IMR-90 (cell line): ENCODE measurements around the gene FOXC1. TPM values are rescaled to one million over a fixed set of nuclear protein-coding genes. Genes with fewer than 3 reads are reported as not detected.

ENCODE experiments used
- ATAC-seq: fragments of 200-7000 bp; cut with Tn5 transposase; 2 replicates; pipeline ENCODE4 v1.9.1; 2020; ENCODE audit warnings: low read depth, mild to moderate bottlenecking, moderate library complexity
- BruUV-seq: library from RNA; stranded (reverse); fragments of 400-500 nt; replicated peaks from 2 replicates; lab custom pipeline; 2021; lab: Mats Ljungman, UMichigan
- CTCF ChIA-PET: fragments of 300-600 bp; formaldehyde crosslinking; extraction: SDS; loops from one replicate; lab custom pipeline; 2021; ENCODE audit warnings: antibody characterized with exemption; lab: Yijun Ruan, JAX
- POLR2A ChIA-PET: fragments of 300-600 bp; sonication (Branson Sonifier 250); formaldehyde crosslinking; loops from one replicate; lab custom pipeline; 2022; ENCODE audit warnings: antibody characterized with exemption; ENCODE audit not compliant: unreplicated experiment; lab: Charles Lee
- DNase-seq: peaks from one replicate; pipeline ENCODE4 v3.0.0; 2013
- H2AFZ ChIP-seq: replicated peaks from 2 replicates; pipeline ENCODE3; 2013; ENCODE audit warnings: low read length, mild to moderate bottlenecking; ENCODE audit not compliant: poor library complexity
- H2AK5ac ChIP-seq: 2 replicates; pipeline ENCODE4 v1.6.1; 2013; ENCODE audit warnings: low read depth, low read length, inconsistent platforms
- H2AK9ac ChIP-seq: replicated peaks from 2 replicates; pipeline ENCODE3; 2013; ENCODE audit warnings: mild to moderate bottlenecking, low read depth, low read length, moderate library complexity; ENCODE audit not compliant: poor library complexity
- H2BK120ac ChIP-seq: 2 replicates; pipeline ENCODE4 v1.6.1; 2013; ENCODE audit warnings: low read depth, low read length, inconsistent platforms
- H2BK15ac ChIP-seq: 3 replicates; pipeline ENCODE4 v1.6.1; 2013; ENCODE audit warnings: low read depth, low read length, inconsistent platforms
- H2BK20ac ChIP-seq: 2 replicates; pipeline ENCODE4 v1.6.1; 2013; ENCODE audit warnings: low read depth, mild to moderate bottlenecking, inconsistent platforms, low read length, moderate library complexity
- H2BK5ac ChIP-seq: 2 replicates; pipeline ENCODE4 v1.6.1; 2013; ENCODE audit warnings: mild to moderate bottlenecking, low read depth, low read length, inconsistent platforms; ENCODE audit not compliant: poor library complexity, severe bottlenecking
- H3K14ac ChIP-seq: replicated peaks from 2 replicates; pipeline ENCODE4 v1.6.1; 2013; ENCODE audit warnings: low read depth, low read length, inconsistent platforms
- H3K18ac ChIP-seq: 2 replicates; pipeline ENCODE4 v1.6.1; 2013; ENCODE audit warnings: low read depth, low read length, control low read depth
- H3K23ac ChIP-seq: 2 replicates; pipeline ENCODE4 v1.6.1; 2013; ENCODE audit warnings: low read depth, low read length, inconsistent platforms
- H3K27ac ChIP-seq: 2 replicates; pipeline ENCODE4 v1.5.1; 2013; ENCODE audit warnings: mild to moderate bottlenecking, control low read depth, low read length; ENCODE audit not compliant: insufficient read depth
- H3K27me3 ChIP-seq: 2 replicates; pipeline ENCODE4 v1.6.1; 2013; ENCODE audit warnings: low read length; ENCODE audit not compliant: control insufficient read depth, insufficient read depth
- H3K36me3 ChIP-seq: 2 replicates; pipeline ENCODE4 v1.6.1; 2013; ENCODE audit warnings: low read length, mixed read lengths; ENCODE audit not compliant: control insufficient read depth, insufficient read depth
- H3K4ac ChIP-seq: 2 replicates; pipeline ENCODE4 v1.6.1; 2013; ENCODE audit warnings: low read depth, low read length, inconsistent platforms
- H3K4me1 ChIP-seq: 2 replicates; pipeline ENCODE4 v1.6.1; 2013; ENCODE audit warnings: low read length, mixed read lengths; ENCODE audit not compliant: control insufficient read depth, insufficient read depth
- H3K4me2 ChIP-seq: 2 replicates; pipeline ENCODE4 v1.6.1; 2013; ENCODE audit warnings: low read depth, mild to moderate bottlenecking, control low read depth, low read length, moderate library complexity
- H3K4me3 ChIP-seq: 2 replicates; pipeline ENCODE4 v1.5.1; 2013; ENCODE audit warnings: low read depth, mild to moderate bottlenecking, control low read depth, low read length, moderate library complexity; ENCODE audit not compliant: insufficient read depth
- H3K56ac ChIP-seq: 2 replicates; pipeline ENCODE4 v1.6.1; 2013; ENCODE audit warnings: low read length, inconsistent platforms; ENCODE audit not compliant: insufficient read depth; ENCODE audit errors: extremely low read depth
- H3K79me1 ChIP-seq, 2 experiments: 2 replicates each; pipeline ENCODE4 v1.6.1; 2013; ENCODE audit warnings: low read length in 2 of 2, inconsistent platforms in 1 of 2, low read depth in 1 of 2
- H3K9ac ChIP-seq: 2 replicates; pipeline ENCODE4 v1.6.1; 2013; ENCODE audit warnings: low read depth, low read length, control low read depth
- H3K9me1 ChIP-seq: 2 replicates; pipeline ENCODE4 v1.6.1; 2013; ENCODE audit warnings: low read length, inconsistent platforms; ENCODE audit not compliant: insufficient read depth
- H3K9me3 ChIP-seq: 2 replicates; pipeline ENCODE4 v1.6.1; 2013; ENCODE audit warnings: low read length; ENCODE audit not compliant: control insufficient read depth, insufficient read depth
- H4K20me1 ChIP-seq: 2 replicates; pipeline ENCODE4 v1.6.1; 2013; ENCODE audit warnings: low read length, inconsistent platforms; ENCODE audit not compliant: insufficient read depth
- H4K5ac ChIP-seq: 2 replicates; pipeline ENCODE4 v1.6.1; 2013; ENCODE audit warnings: mild to moderate bottlenecking, low read depth, low read length, control low read depth
- H4K8ac ChIP-seq, 2 experiments: 2 replicates each; pipeline ENCODE4 v1.6.1; 2013; ENCODE audit warnings: low read depth in 2 of 2, low read length in 2 of 2, control low read depth in 1 of 2, inconsistent platforms in 1 of 2
- H4K91ac ChIP-seq: 2 replicates; pipeline ENCODE4 v1.6.1; 2013; ENCODE audit warnings: low read depth, low read length, inconsistent platforms; ENCODE audit not compliant: insufficient read depth
- CEBPB ChIP-seq: IDR thresholded peaks from 2 replicates; pipeline ENCODE4 v1.6.1; 2012; ENCODE audit warnings: low read depth, low read length, improper control_type of control experiment
- NFE2L2 ChIP-seq: fragments of 150-350 bp; IDR thresholded peaks from 2 replicates; pipeline ENCODE4 v1.6.1; 2016; ENCODE audit warnings: low read depth, mild to moderate bottlenecking, low read length
- WGBS, 2 experiments: methylation state at CpG; one replicate each; pipeline versions ENCODE4 v1.1.5 to v1.1.7; 2013; ENCODE audit warnings: missing lambda C conversion rate in 2 of 2; ENCODE audit not compliant: insufficient read length in 1 of 2; ENCODE audit errors: extremely low coverage in 2 of 2; 5-methylcytosine and 5-hydroxymethylcytosine counted together
- dilution Hi-C: fragments of 300-500 bp; cut with HindIII; formaldehyde crosslinking; loops from one replicate; pipeline ENCODE4 v1.14.3; 2018; ENCODE audit warnings: low sequenced_read_pairs; ENCODE audit not compliant: unreplicated experiment
- in situ Hi-C: fragments of 300-500 bp; cut with MboI; formaldehyde crosslinking; loops from 3 replicates; pipeline ENCODE4 v1.14.3; 2019; ENCODE audit warnings: low sequenced_read_pairs, inconsistent platforms, mixed read lengths
- intact Hi-C: fragments of 100-400 bp; cut with micrococcal nuclease; formaldehyde crosslinking; loops from 2 replicates; pipeline ENCODE4 v1.10.0; 2022
- polyA plus RNA-seq, 3 experiments: library from polyadenylated mRNA; depleted of rRNA; stranded (reverse); fragments of >200 nt; gene quantifications; 2 replicates each; pipeline ENCODE4 v1.2.3, GENCODE V29; 2012; ENCODE audit warnings: low replicate concordance in 1 of 3
- total RNA-seq: library from RNA; depleted of rRNA; stranded (reverse); fragments of >200 nt; gene quantifications from 2 replicates; pipeline ENCODE4 v1.2.3, GENCODE V29; 2012

Gene FOXC1
- total and polyA plus RNA-seq, 2 of the 4 experiments (the other 2 are of a cell fraction) = 1.3 to 4.0 TPM

DNA sequence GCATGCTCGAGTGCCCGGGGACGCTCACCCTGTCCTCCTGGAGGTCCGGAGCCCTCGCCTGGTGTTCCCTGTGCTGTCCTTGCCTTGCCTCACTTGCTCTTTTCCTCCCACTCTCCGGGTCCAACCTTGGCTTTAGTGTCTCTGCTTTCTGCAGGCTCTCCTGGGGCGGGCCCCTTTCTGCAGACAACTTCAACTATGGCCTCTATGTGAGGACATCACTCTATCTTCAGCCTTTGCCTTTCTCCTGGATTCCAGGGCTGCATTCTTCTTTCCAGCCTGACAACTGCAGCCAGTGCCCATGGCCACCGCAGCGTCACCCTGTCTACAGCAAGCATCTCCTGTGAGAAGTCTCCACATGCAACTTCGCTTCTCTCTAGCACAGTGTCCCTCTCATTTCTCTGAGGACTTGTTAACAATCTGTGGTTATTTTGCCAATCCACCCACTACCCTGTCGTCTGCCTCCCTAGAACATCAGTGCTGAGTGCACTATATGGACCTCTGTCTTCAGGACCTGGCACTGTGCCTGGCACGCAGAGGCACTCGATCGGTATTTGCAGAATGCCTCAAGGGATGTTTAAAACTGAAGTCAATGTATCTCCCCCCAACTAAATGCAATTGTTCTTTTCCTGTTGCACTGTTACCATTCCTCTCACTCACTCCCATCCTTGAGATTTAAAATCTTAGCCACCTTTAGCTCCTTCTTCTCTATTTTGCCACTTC, 35.9 kb downstream of the FOXC1 start:
- H3K18ac ChIP-seq = no peak overlapping the region
- no peak overlapping the region for H4K91ac ChIP-seq
- no peak overlapping the region for H2AFZ ChIP-seq
- ATAC-seq (peak; percentile 44), DNase-seq (peak; percentile 15)
- no peaks in the 10 kb centered on the region; the same call in 1 of the 2 replicates for H3K9me3 ChIP-seq
- no peak overlapping the region for H3K4ac ChIP-seq
- H2BK20ac ChIP-seq = no peak overlapping the region
- no TSS peak for BruUV-seq
- dilution Hi-C loops (no loop called here), in situ Hi-C loops (no loop called here), intact Hi-C loops (no loop called here)
- no peaks in the 10 kb centered on the region for H3K27me3 ChIP-seq
- no peak overlapping the region for H3K27ac ChIP-seq
- H2AK9ac ChIP-seq = no peak overlapping the region
- H4K5ac ChIP-seq = no peak overlapping the region
- H3K79me1 ChIP-seq = no peaks in the 10 kb centered on the region
- peaks cover 7% of the 10 kb centered on the region for H3K9me1 ChIP-seq
- H4K8ac ChIP-seq = no peak overlapping the region
- H3K14ac ChIP-seq = no peak overlapping the region
- no peaks in the 10 kb centered on the region for H3K36me3 ChIP-seq
- H2BK120ac ChIP-seq = no peak overlapping the region
- no peak overlapping the region for H2BK5ac ChIP-seq
- H3K4me1 ChIP-seq = no peaks in the 10 kb centered on the region
- no peak overlapping the region for H3K23ac ChIP-seq
- no peak overlapping the region for H3K56ac ChIP-seq
- H2AK5ac ChIP-seq = no peak overlapping the region
- ChIA-PET CTCF (interaction anchor here (0.6 kb wide), 1 partner anchor 308 kb away, joined by 3 read pairs; no protein-coding TSS in a partner anchor), POLR2A (no interaction called here)
- no peaks in the 10 kb centered on the region for H4K20me1 ChIP-seq
- H3K9ac ChIP-seq = no peak overlapping the region
- no peak overlapping the region for H2BK15ac ChIP-seq
- TF ChIP-seq CEBPB (no peak), NFE2L2 (no peak)
- no peak overlapping the region for H3K4me2 ChIP-seq
- 90% methylated on average over 8 of the region's 14 CpGs; no CpG with 5 or more reads in 1 of the 2 experiments for WGBS, 2 experiments
- no peak overlapping the region for H3K4me3 ChIP-seq
